ENCODE data around the gene LGR4.

LGR4 gene

GRCh38 chr11:27355575-27356104 lies 117.0 kb downstream of the LGR4 start:
- H3K27me3 ChIP-seq: no peaks in the 10 kb centered on the region
- H3K4me1 ChIP-seq: no peaks in the 10 kb centered on the region
- H3K36me3 ChIP-seq: no peaks in the 10 kb centered on the region
- H3K4me3 ChIP-seq (ENCODE audit: low read depth, low read length): no peak overlapping the region
- H3K9me3 ChIP-seq: no peaks in the 10 kb centered on the region
- no peak for DNase-seq
- TF ChIP-seq CTCF (IDR thresholded peaks at IDR 0.05; ENCODE audit: low read depth, low read length): no peak

GRCh38 chr11:27354359-27354965 lies 118.1 kb downstream of the LGR4 start:
- Histone ChIP-seq H3K4me1 (no peaks in the 10 kb centered on the region), H3K27me3 (no peaks in the 10 kb centered on the region), H3K9me3 (no peaks in the 10 kb centered on the region), H3K36me3 (no peaks in the 10 kb centered on the region), H3K4me3 (ENCODE audit: low read depth, low read length) (no peak overlapping the region)
- TF ChIP-seq CTCF (IDR thresholded peaks at IDR 0.05; ENCODE audit: low read depth, low read length): no peak
- no peak for DNase-seq

GRCh38 chr11:27353593-27354358 lies 118.8 kb downstream of the LGR4 start:
- no peaks in the 10 kb centered on the region for H3K4me1 ChIP-seq
- TF ChIP-seq CTCF (IDR thresholded peaks at IDR 0.05; ENCODE audit: low read depth, low read length): no peak
- no peaks in the 10 kb centered on the region for H3K9me3 ChIP-seq
- no peak for DNase-seq
- no peaks in the 10 kb centered on the region for H3K36me3 ChIP-seq
- H3K4me3 ChIP-seq (ENCODE audit: low read depth, low read length): no peak overlapping the region
- no peaks in the 10 kb centered on the region for H3K27me3 ChIP-seq

GRCh38 chr11:27352781-27353180 lies 119.8 kb downstream of the LGR4 start:
- TF ChIP-seq CTCF (IDR thresholded peaks at IDR 0.05; ENCODE audit: low read depth, low read length): no peak
- Histone ChIP-seq H3K36me3 (no peaks in the 10 kb centered on the region), H3K4me1 (no peaks in the 10 kb centered on the region), H3K4me3 (ENCODE audit: low read depth, low read length) (no peak overlapping the region), H3K27me3 (no peaks in the 10 kb centered on the region), H3K9me3 (no peaks in the 10 kb centered on the region)
- DNase-seq: no peak

- no peak for DNase-seq
- no peaks in the 10 kb centered on the region for H3K4me1 ChIP-seq
- no peaks in the 10 kb centered on the region for H3K36me3 ChIP-seq
- no peak overlapping the region for H3K4me3 ChIP-seq (ENCODE audit: low read depth, low read length)
- no peaks in the 10 kb centered on the region for H3K9me3 ChIP-seq
- TF ChIP-seq CTCF (IDR thresholded peaks at IDR 0.05; ENCODE audit: low read depth, low read length): no peak
- H3K27me3 ChIP-seq: no peaks in the 10 kb centered on the region
Measured at GRCh38 chr11:27350511-27350910, 122.1 kb downstream of the LGR4 start.

GRCh38 chr11:27349919-27350318 lies 122.7 kb downstream of the LGR4 start:
- Histone ChIP-seq H3K27me3 (no peaks in the 10 kb centered on the region), H3K4me1 (no peaks in the 10 kb centered on the region), H3K4me3 (ENCODE audit: low read depth, low read length) (no peak overlapping the region), H3K9me3 (no peaks in the 10 kb centered on the region), H3K36me3 (no peaks in the 10 kb centered on the region)
- no peak for TF ChIP-seq CTCF (IDR thresholded peaks at IDR 0.05; ENCODE audit: low read depth, low read length)
- no peak for DNase-seq

All from BE2C (cell line).